Activated CD4-positive, CD25-positive, alpha-beta regulatory T cell treated with anti-CD3 and anti-CD28 coated beads, Interleukin-2, amount 50 U/mL, for 16 hours (primary cell): ENCODE results near the gene CXorf49.
"Not testable (repeated sequence)": the region's sequence is repeated elsewhere in the genome, so short reads cannot be mapped to it uniquely, and the experiment has no call there.

Experiments used
- DNase-seq: peaks from one replicate; pipeline ENCODE4 v3.0.0-alpha.2; 2020; ENCODE audit warnings: low read depth, low spot score

The CXorf49 gene

GRCh38 chrX:71671938-71672337 is 46.1 kb downstream of the CXorf49 start:
- no peak for DNase-seq

GRCh38 chrX:71671043-71671780 is 46.9 kb downstream of the CXorf49 start:
- DNase-seq = no peak

GRCh38 chrX:71669947-71670346 is 48.1 kb downstream of the CXorf49 start:
- DNase-seq = not testable (repeated sequence)

- no peak for DNase-seq
Observed at GRCh38 chrX:71669492-71669891, 48.6 kb downstream of the CXorf49 start.

GRCh38 chrX:71668248-71668595 is 49.9 kb downstream of the CXorf49 start:
- no peak for DNase-seq

DNA sequence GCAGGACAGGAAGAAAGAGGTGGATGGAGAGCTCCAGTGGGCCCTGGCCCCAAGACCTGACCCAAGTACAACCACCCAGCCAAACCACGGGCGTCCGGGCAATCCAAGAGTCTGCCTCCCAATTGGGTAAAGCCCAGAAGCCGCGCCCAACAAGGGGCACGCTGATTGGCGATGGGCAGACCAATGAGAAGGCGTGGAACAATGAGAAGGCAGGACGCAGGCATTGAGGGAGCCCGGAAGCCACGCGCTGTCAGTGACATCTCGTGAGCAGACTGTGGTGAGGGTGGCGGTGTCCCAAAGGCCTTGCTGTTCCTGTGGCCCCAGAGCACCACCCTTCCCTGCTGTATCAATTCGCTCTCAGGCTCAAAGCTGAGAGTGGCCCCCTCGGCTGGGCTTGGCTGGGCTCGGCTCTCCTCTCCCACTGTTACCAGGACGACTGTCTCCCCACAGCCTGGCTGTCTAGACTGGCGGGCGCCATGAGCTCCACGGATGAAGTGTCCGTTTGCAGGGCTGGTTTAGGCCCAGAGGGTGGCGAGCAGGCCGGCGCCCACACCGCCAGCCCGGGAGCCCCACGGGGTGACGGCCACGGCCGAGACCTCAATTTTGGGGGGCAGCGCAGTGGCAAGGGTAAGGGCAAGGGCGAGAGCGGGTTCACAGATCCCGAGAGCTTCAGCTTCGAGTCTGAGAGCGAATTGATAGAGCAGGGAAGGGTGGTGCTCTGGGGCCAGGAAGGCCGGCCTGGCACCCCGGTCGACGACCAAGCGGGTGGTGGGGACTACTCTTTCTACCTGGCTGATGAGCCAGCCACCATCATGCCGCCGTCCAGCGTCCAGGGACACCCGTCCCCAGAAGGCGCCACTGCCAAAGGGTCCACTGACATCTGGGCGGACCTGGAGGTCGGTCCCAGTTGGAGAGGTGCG is 50.5 kb downstream of the CXorf49 start, which contains the start of gene LOC101059915:
Gene LOC101059915 (plus strand): TSS at position 219 of the 920 bp plus-strand sequence.
- no peak for DNase-seq

DNA sequence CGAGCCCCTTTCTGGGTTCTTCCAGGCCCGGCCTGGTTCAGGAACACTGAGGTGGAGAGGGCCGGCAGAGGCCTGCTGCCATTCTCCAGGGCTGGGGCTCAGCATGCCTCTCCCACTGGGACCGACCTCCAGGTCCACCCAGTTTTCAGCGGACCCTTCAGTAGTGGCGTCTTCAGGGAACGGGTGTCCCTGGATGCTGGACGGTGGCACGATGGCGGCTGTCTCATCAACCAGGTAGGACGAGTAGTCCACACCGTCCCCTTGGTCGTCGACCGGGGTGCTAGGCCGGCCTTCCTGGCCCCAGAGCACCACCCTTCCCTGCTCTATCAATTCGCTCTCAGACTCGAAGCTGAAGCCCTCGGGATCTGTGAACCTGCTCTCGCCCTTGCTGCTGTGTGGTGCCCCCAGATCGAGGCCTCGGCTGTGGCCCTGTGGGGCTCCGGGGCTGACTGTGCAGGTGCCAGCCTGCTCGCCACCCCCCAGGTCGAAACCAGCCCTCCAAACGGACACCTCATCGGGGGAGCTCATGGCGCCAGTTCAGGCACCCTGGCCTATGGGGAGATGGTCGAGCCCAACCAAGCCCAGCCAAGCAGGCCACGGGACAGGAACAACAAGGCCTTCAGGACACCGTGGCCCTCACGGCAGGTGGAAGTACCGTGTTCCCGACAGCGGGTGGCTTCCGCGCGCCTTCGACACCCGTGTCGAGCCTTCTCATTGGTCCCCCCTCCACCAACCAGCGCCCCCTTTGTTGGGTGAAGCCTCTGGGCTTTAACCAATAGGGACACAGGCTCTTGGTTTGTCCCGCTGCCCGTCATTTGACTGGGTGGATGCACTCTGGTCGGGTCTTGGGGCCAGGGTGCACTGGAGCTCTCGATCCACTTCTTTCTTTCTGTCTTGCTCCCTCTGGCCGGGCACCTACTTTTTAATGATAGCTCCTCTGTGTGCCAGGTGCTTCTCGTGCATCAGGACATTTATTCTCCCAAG is 51.6 kb downstream of the CXorf49 start:
- no peak for DNase-seq

DNA sequence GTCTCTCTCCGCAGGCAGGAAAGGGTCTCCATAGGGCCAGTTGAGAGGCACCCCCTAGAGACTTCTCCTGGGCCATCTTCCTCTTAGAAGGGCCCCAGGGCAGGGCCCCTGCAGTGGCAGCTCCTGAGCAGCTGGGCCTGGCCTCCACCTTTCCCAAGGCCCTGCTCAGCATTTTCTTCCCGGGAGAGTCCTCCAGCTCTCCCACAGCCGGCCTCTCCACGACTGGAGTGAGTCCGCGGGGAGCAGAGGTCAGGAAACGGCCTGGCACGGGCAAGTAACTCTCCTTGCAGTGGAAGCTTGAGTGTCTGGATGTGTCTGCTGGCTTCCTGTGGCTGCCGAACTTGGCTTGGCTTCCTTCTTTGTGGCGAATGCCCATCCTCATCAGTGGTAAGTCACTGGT is 52.3 kb downstream of the CXorf49 start:
- DNase-seq = no peak

DNA sequence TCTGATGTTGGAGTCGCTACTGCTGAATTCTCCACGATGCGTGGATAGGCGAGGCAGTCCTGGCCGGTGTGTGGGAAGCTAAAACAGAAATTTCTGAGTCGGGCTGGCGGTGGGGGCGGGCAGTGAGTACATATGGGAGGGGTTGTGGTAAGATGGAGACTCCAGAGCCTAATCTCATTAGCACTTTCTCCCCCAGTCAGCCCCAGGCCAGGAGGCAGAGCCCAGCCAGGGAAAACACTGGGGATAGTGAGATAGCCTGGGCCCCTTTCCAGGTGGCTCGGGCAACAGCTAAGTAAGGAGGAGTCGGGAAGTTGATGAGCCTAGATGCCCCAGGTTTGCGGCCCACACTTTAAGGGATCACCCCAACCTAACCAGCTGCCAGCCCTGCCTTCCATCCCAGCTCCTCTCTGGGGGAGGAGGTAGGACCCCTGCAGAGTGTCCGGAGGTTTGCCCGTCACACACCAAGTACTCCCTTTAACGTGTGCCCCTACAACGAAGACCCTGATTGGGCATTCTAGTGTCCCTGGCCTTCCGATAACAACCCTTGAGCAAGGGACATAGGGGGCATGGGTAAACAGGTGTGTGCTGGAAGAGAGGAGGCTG is 53.1 kb downstream of the CXorf49 start:
- DNase-seq = no peak
